HUES6 (cell line): ENCODE measurements around the gene DDIAS.
"Not testable (repeated sequence)": the region's sequence is repeated elsewhere in the genome, so short reads cannot be mapped to it uniquely, and the experiment has no call there.

Source experiments
- H3K27ac ChIP-seq: 2 replicates; pipeline ENCODE4 v1.7.0; 2013; ENCODE audit warnings: low read depth, mild to moderate bottlenecking, low read length, inconsistent platforms
- H3K27me3 ChIP-seq: 2 replicates; pipeline ENCODE4 v1.6.1; 2013; ENCODE audit warnings: low read length; ENCODE audit not compliant: control insufficient read depth, insufficient read depth
- H3K36me3 ChIP-seq: 2 replicates; pipeline ENCODE4 v1.6.1; 2013; ENCODE audit warnings: low read length; ENCODE audit not compliant: control insufficient read depth, insufficient read depth
- H3K4me1 ChIP-seq: 2 replicates; pipeline ENCODE4 v1.6.1; 2013; ENCODE audit warnings: low read length; ENCODE audit not compliant: control insufficient read depth, insufficient read depth
- H3K4me3 ChIP-seq: 2 replicates; pipeline ENCODE4 v1.5.1; 2013; ENCODE audit warnings: low read depth, low read length
- H3K9ac ChIP-seq: one replicate; pipeline ENCODE4 v1.6.1; 2013; ENCODE audit warnings: mild to moderate bottlenecking, low read length
- H3K9me3 ChIP-seq: 2 replicates; pipeline ENCODE4 v1.6.1; 2013; ENCODE audit warnings: low read depth, low read length; ENCODE audit not compliant: control insufficient read depth, insufficient read depth

Gene DDIAS

GRCh38 chr11:82970507-82971083 lies 69.1 kb downstream of the DDIAS start:
- not testable (repeated sequence) for H3K27me3 ChIP-seq, H3K36me3 ChIP-seq, H3K27ac ChIP-seq, H3K4me1 ChIP-seq, H3K9ac ChIP-seq, H3K9me3 ChIP-seq, H3K4me3 ChIP-seq

GRCh38 chr11:82971519-82971946 lies 70.0 kb downstream of the DDIAS start:
- not testable (repeated sequence) for H3K27ac ChIP-seq, H3K9me3 ChIP-seq, H3K36me3 ChIP-seq, H3K4me3 ChIP-seq, H3K27me3 ChIP-seq, H3K4me1 ChIP-seq, H3K9ac ChIP-seq

GRCh38 chr11:82972103-82972502 lies 70.6 kb downstream of the DDIAS start:
- Histone ChIP-seq H3K4me3 (no peak overlapping the region), H3K27me3 (no peaks in the 10 kb centered on the region), H3K9ac (no peak overlapping the region), H3K27ac (no peak overlapping the region), H3K36me3 (no peaks in the 10 kb centered on the region), H3K4me1 (no peaks in the 10 kb centered on the region), H3K9me3 (no peaks in the 10 kb centered on the region)

- H3K27ac ChIP-seq: no peak overlapping the region
- no peaks in the 10 kb centered on the region for H3K36me3 ChIP-seq
- no peak overlapping the region for H3K4me3 ChIP-seq
- H3K9me3 ChIP-seq: no peaks in the 10 kb centered on the region
- no peaks in the 10 kb centered on the region for H3K27me3 ChIP-seq
- H3K4me1 ChIP-seq: no peaks in the 10 kb centered on the region
- H3K9ac ChIP-seq: no peak overlapping the region
Measured at GRCh38 chr11:82974135-82974534, 72.6 kb downstream of the DDIAS start.

GRCh38 chr11:82974851-82975250 lies 73.3 kb downstream of the DDIAS start:
- Histone ChIP-seq H3K27me3 (no peaks in the 10 kb centered on the region), H3K36me3 (no peaks in the 10 kb centered on the region), H3K9ac (no peak overlapping the region), H3K27ac (no peak overlapping the region), H3K4me3 (no peak overlapping the region), H3K4me1 (no peaks in the 10 kb centered on the region), H3K9me3 (no peaks in the 10 kb centered on the region)

- Histone ChIP-seq H3K4me3 (no peak overlapping the region), H3K9ac (no peak overlapping the region), H3K4me1 (no peaks in the 10 kb centered on the region), H3K27ac (no peak overlapping the region), H3K9me3 (no peaks in the 10 kb centered on the region), H3K36me3 (no peaks in the 10 kb centered on the region), H3K27me3 (no peaks in the 10 kb centered on the region)
Measured at GRCh38 chr11:82975882-82976281, 74.3 kb downstream of the DDIAS start.

GRCh38 chr11:82976786-82977185 lies 75.2 kb downstream of the DDIAS start:
- H3K27me3 ChIP-seq: no peaks in the 10 kb centered on the region
- H3K9me3 ChIP-seq: no peaks in the 10 kb centered on the region
- no peaks in the 10 kb centered on the region for H3K4me1 ChIP-seq
- H3K9ac ChIP-seq: no peak overlapping the region
- no peak overlapping the region for H3K27ac ChIP-seq
- peaks cover 2% of the 10 kb centered on the region for H3K36me3 ChIP-seq
- H3K4me3 ChIP-seq: no peak overlapping the region

GRCh38 chr11:82978422-82979099 lies 77.0 kb downstream of the DDIAS start:
- Histone ChIP-seq H3K4me3 (no peak overlapping the region), H3K36me3 (peaks cover 5% of the 10 kb centered on the region)

GRCh38 chr11:82979824-82980223 lies 78.3 kb downstream of the DDIAS start:
- Histone ChIP-seq H3K27me3 (no peaks in the 10 kb centered on the region), H3K4me3 (no peak overlapping the region), H3K9ac (no peak overlapping the region), H3K9me3 (no peaks in the 10 kb centered on the region), H3K36me3 (peaks cover 5% of the 10 kb centered on the region), H3K27ac (no peak overlapping the region), H3K4me1 (no peaks in the 10 kb centered on the region)

More at GRCh38 chr11:82978422-82979099, 77.0 kb downstream of the DDIAS start:
- no peaks in the 10 kb centered on the region for H3K9me3 ChIP-seq
- no peaks in the 10 kb centered on the region for H3K27me3 ChIP-seq
- no peak overlapping the region for H3K27ac ChIP-seq
- H3K9ac ChIP-seq: no peak overlapping the region
- no peaks in the 10 kb centered on the region for H3K4me1 ChIP-seq

- no peak overlapping the region for H3K27ac ChIP-seq
- H3K9ac ChIP-seq: no peak overlapping the region
- no peak overlapping the region for H3K4me3 ChIP-seq
- H3K4me1 ChIP-seq: no peaks in the 10 kb centered on the region
- no peaks in the 10 kb centered on the region for H3K27me3 ChIP-seq
- H3K36me3 ChIP-seq: peaks cover 5% of the 10 kb centered on the region
- no peaks in the 10 kb centered on the region for H3K9me3 ChIP-seq
Measured at GRCh38 chr11:82980292-82980691, 78.8 kb downstream of the DDIAS start.

GRCh38 chr11:82980947-82981346 lies 79.4 kb downstream of the DDIAS start:
- Histone ChIP-seq H3K27me3 (no peaks in the 10 kb centered on the region), H3K27ac (no peak overlapping the region), H3K4me3 (no peak overlapping the region), H3K4me1 (no peaks in the 10 kb centered on the region), H3K36me3 (peaks cover 5% of the 10 kb centered on the region), H3K9ac (no peak overlapping the region), H3K9me3 (no peaks in the 10 kb centered on the region)
